Esophagus squamous epithelium (tissue), 4 donors: ENCODE results near the gene NGDN.

Experiments used
- POLR2A ChIP-seq, 4 donors: fragments of 450-650 bp; IDR thresholded peaks; one replicate each; pipeline ENCODE4 v1.6.1; 2017; ENCODE audit warnings: antibody characterized with exemption in 4 of 4, mild to moderate bottlenecking in 4 of 4, moderate library complexity in 3 of 4
- TF ChIP-seq, protein P1 (sequence below), 6 experiments: fragments of 450-650 bp in 4 of 6; fragments of 200-600 bp in 2 of 6; sonication (generic) in 2 of 6; IDR thresholded peaks; one replicate each; pipeline ENCODE4 v1.5.1; 2016 to 2019; ENCODE audit warnings: antibody characterized with exemption in 6 of 6, mild to moderate bottlenecking in 4 of 6, moderate library complexity in 4 of 6

- TF ChIP-seq, protein P1, sequence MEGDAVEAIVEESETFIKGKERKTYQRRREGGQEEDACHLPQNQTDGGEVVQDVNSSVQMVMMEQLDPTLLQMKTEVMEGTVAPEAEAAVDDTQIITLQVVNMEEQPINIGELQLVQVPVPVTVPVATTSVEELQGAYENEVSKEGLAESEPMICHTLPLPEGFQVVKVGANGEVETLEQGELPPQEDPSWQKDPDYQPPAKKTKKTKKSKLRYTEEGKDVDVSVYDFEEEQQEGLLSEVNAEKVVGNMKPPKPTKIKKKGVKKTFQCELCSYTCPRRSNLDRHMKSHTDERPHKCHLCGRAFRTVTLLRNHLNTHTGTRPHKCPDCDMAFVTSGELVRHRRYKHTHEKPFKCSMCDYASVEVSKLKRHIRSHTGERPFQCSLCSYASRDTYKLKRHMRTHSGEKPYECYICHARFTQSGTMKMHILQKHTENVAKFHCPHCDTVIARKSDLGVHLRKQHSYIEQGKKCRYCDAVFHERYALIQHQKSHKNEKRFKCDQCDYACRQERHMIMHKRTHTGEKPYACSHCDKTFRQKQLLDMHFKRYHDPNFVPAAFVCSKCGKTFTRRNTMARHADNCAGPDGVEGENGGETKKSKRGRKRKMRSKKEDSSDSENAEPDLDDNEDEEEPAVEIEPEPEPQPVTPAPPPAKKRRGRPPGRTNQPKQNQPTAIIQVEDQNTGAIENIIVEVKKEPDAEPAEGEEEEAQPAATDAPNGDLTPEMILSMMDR (IDR thresholded peaks at IDR 0.05) = no peak
- no peak for TF ChIP-seq POLR2A (IDR thresholded peaks at IDR 0.05)
Measured at GRCh38 chr14:23446291-23446851, 23.1 kb upstream of the NGDN start.
